IMR-90 (cell line): ENCODE measurements around the gene LGMN. TPM values are rescaled to one million over a fixed set of nuclear protein-coding genes. Genes with fewer than 3 reads are reported as not detected.

Source experiments
- ATAC-seq: fragments of 200-7000 bp; cut with Tn5 transposase; 2 replicates; pipeline ENCODE4 v1.9.1; 2020; ENCODE audit warnings: low read depth, mild to moderate bottlenecking, moderate library complexity
- BruUV-seq: library from RNA; stranded (reverse); fragments of 400-500 nt; replicated peaks from 2 replicates; lab custom pipeline; 2021; lab: Mats Ljungman, UMichigan
- CTCF ChIA-PET: fragments of 300-600 bp; formaldehyde crosslinking; extraction: SDS; loops from one replicate; lab custom pipeline; 2021; ENCODE audit warnings: antibody characterized with exemption; lab: Yijun Ruan, JAX
- POLR2A ChIA-PET: fragments of 300-600 bp; sonication (Branson Sonifier 250); formaldehyde crosslinking; loops from one replicate; lab custom pipeline; 2022; ENCODE audit warnings: antibody characterized with exemption; ENCODE audit not compliant: unreplicated experiment; lab: Charles Lee
- DNase-seq: peaks from one replicate; pipeline ENCODE4 v3.0.0; 2013
- H2AFZ ChIP-seq: replicated peaks from 2 replicates; pipeline ENCODE3; 2013; ENCODE audit warnings: low read length, mild to moderate bottlenecking; ENCODE audit not compliant: poor library complexity
- H2AK5ac ChIP-seq: 2 replicates; pipeline ENCODE4 v1.6.1; 2013; ENCODE audit warnings: low read depth, low read length, inconsistent platforms
- H2AK9ac ChIP-seq: replicated peaks from 2 replicates; pipeline ENCODE3; 2013; ENCODE audit warnings: mild to moderate bottlenecking, low read depth, low read length, moderate library complexity; ENCODE audit not compliant: poor library complexity
- H2BK120ac ChIP-seq: 2 replicates; pipeline ENCODE4 v1.6.1; 2013; ENCODE audit warnings: low read depth, low read length, inconsistent platforms
- H2BK15ac ChIP-seq: 3 replicates; pipeline ENCODE4 v1.6.1; 2013; ENCODE audit warnings: low read depth, low read length, inconsistent platforms
- H2BK20ac ChIP-seq: 2 replicates; pipeline ENCODE4 v1.6.1; 2013; ENCODE audit warnings: low read depth, mild to moderate bottlenecking, inconsistent platforms, low read length, moderate library complexity
- H2BK5ac ChIP-seq: 2 replicates; pipeline ENCODE4 v1.6.1; 2013; ENCODE audit warnings: mild to moderate bottlenecking, low read depth, low read length, inconsistent platforms; ENCODE audit not compliant: poor library complexity, severe bottlenecking
- H3K14ac ChIP-seq: replicated peaks from 2 replicates; pipeline ENCODE4 v1.6.1; 2013; ENCODE audit warnings: low read depth, low read length, inconsistent platforms
- H3K18ac ChIP-seq: 2 replicates; pipeline ENCODE4 v1.6.1; 2013; ENCODE audit warnings: low read depth, low read length, control low read depth
- H3K23ac ChIP-seq: 2 replicates; pipeline ENCODE4 v1.6.1; 2013; ENCODE audit warnings: low read depth, low read length, inconsistent platforms
- H3K27ac ChIP-seq: 2 replicates; pipeline ENCODE4 v1.5.1; 2013; ENCODE audit warnings: mild to moderate bottlenecking, control low read depth, low read length; ENCODE audit not compliant: insufficient read depth
- H3K27me3 ChIP-seq: 2 replicates; pipeline ENCODE4 v1.6.1; 2013; ENCODE audit warnings: low read length; ENCODE audit not compliant: control insufficient read depth, insufficient read depth
- H3K36me3 ChIP-seq: 2 replicates; pipeline ENCODE4 v1.6.1; 2013; ENCODE audit warnings: low read length, mixed read lengths; ENCODE audit not compliant: control insufficient read depth, insufficient read depth
- H3K4ac ChIP-seq: 2 replicates; pipeline ENCODE4 v1.6.1; 2013; ENCODE audit warnings: low read depth, low read length, inconsistent platforms
- H3K4me1 ChIP-seq: 2 replicates; pipeline ENCODE4 v1.6.1; 2013; ENCODE audit warnings: low read length, mixed read lengths; ENCODE audit not compliant: control insufficient read depth, insufficient read depth
- H3K4me2 ChIP-seq: 2 replicates; pipeline ENCODE4 v1.6.1; 2013; ENCODE audit warnings: low read depth, mild to moderate bottlenecking, control low read depth, low read length, moderate library complexity
- H3K4me3 ChIP-seq: 2 replicates; pipeline ENCODE4 v1.5.1; 2013; ENCODE audit warnings: low read depth, mild to moderate bottlenecking, control low read depth, low read length, moderate library complexity; ENCODE audit not compliant: insufficient read depth
- H3K56ac ChIP-seq: 2 replicates; pipeline ENCODE4 v1.6.1; 2013; ENCODE audit warnings: low read length, inconsistent platforms; ENCODE audit not compliant: insufficient read depth; ENCODE audit errors: extremely low read depth
- H3K79me1 ChIP-seq, 2 experiments: 2 replicates each; pipeline ENCODE4 v1.6.1; 2013; ENCODE audit warnings: low read length in 2 of 2, inconsistent platforms in 1 of 2, low read depth in 1 of 2
- H3K9ac ChIP-seq: 2 replicates; pipeline ENCODE4 v1.6.1; 2013; ENCODE audit warnings: low read depth, low read length, control low read depth
- H3K9me1 ChIP-seq: 2 replicates; pipeline ENCODE4 v1.6.1; 2013; ENCODE audit warnings: low read length, inconsistent platforms; ENCODE audit not compliant: insufficient read depth
- H3K9me3 ChIP-seq: 2 replicates; pipeline ENCODE4 v1.6.1; 2013; ENCODE audit warnings: low read length; ENCODE audit not compliant: control insufficient read depth, insufficient read depth
- H4K20me1 ChIP-seq: 2 replicates; pipeline ENCODE4 v1.6.1; 2013; ENCODE audit warnings: low read length, inconsistent platforms; ENCODE audit not compliant: insufficient read depth
- H4K5ac ChIP-seq: 2 replicates; pipeline ENCODE4 v1.6.1; 2013; ENCODE audit warnings: mild to moderate bottlenecking, low read depth, low read length, control low read depth
- H4K8ac ChIP-seq, 2 experiments: 2 replicates each; pipeline ENCODE4 v1.6.1; 2013; ENCODE audit warnings: low read depth in 2 of 2, low read length in 2 of 2, control low read depth in 1 of 2, inconsistent platforms in 1 of 2
- H4K91ac ChIP-seq: 2 replicates; pipeline ENCODE4 v1.6.1; 2013; ENCODE audit warnings: low read depth, low read length, inconsistent platforms; ENCODE audit not compliant: insufficient read depth
- RCOR1 ChIP-seq: IDR thresholded peaks from 2 replicates; pipeline ENCODE4 v1.6.1; 2012; ENCODE audit warnings: mild to moderate bottlenecking, low read length, improper control_type of control experiment; ENCODE audit not compliant: insufficient replicate concordance
- WGBS, 2 experiments: methylation state at CpG; one replicate each; pipeline versions ENCODE4 v1.1.5 to v1.1.7; 2013; ENCODE audit warnings: missing lambda C conversion rate in 2 of 2; ENCODE audit not compliant: insufficient read length in 1 of 2; ENCODE audit errors: extremely low coverage in 2 of 2; 5-methylcytosine and 5-hydroxymethylcytosine counted together
- dilution Hi-C: fragments of 300-500 bp; cut with HindIII; formaldehyde crosslinking; loops from one replicate; pipeline ENCODE4 v1.14.3; 2018; ENCODE audit warnings: low sequenced_read_pairs; ENCODE audit not compliant: unreplicated experiment
- in situ Hi-C: fragments of 300-500 bp; cut with MboI; formaldehyde crosslinking; loops from 3 replicates; pipeline ENCODE4 v1.14.3; 2019; ENCODE audit warnings: low sequenced_read_pairs, inconsistent platforms, mixed read lengths
- intact Hi-C: fragments of 100-400 bp; cut with micrococcal nuclease; formaldehyde crosslinking; loops from 2 replicates; pipeline ENCODE4 v1.10.0; 2022
- polyA plus RNA-seq, 3 experiments: library from polyadenylated mRNA; depleted of rRNA; stranded (reverse); fragments of >200 nt; gene quantifications; 2 replicates each; pipeline ENCODE4 v1.2.3, GENCODE V29; 2012; ENCODE audit warnings: low replicate concordance in 1 of 3
- total RNA-seq: library from RNA; depleted of rRNA; stranded (reverse); fragments of >200 nt; gene quantifications from 2 replicates; pipeline ENCODE4 v1.2.3, GENCODE V29; 2012

LGMN gene
- total and polyA plus RNA-seq, 2 of the 4 experiments (the other 2 are of a cell fraction) = 19.2 to 39.3 TPM

DNA sequence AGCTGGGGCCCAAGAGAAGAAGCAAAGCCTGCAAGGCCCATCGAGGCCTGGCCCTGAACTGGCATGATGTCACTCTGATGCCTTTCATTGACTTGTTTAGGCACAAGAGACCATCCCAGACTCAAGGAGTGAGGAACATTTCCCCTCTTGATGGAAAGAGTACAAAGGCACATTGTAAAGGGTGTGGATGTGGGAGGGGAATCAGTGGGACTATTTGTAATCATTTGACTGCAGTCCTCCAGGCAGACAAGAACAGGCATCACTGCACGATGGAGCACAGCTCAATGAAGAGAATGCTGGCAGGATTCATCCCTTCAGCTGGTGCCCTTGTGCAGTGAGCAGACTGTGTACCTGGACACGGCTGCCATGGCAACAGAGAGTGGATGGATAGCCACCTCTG is 87.9 kb downstream of the LGMN start:
- Histone ChIP-seq H4K8ac (no peak overlapping the region), H4K5ac (no peak overlapping the region), H2BK20ac (no peak overlapping the region), H2BK5ac (no peak overlapping the region), H3K4me1 (no peaks in the 10 kb centered on the region), H3K56ac (no peak overlapping the region), H4K91ac (0 out of 2 replicates have a peak overlapping the region, but pooled peaks have one; percentile 18), H3K18ac (no peak overlapping the region), H3K14ac (no peak overlapping the region), H2AK9ac (no peak overlapping the region), H2AK5ac (no peak overlapping the region), H2BK120ac (no peak overlapping the region), H3K4me2 (no peak overlapping the region), H3K27ac (no peak overlapping the region), H3K9ac (no peak overlapping the region), H3K4me3 (no peak overlapping the region), H2AFZ (no peak overlapping the region), H3K27me3 (no peaks in the 10 kb centered on the region), H3K9me3 (no peaks in the 10 kb centered on the region), H3K23ac (no peak overlapping the region), H3K36me3 (peaks cover 35% of the 10 kb centered on the region), H4K20me1 (no peaks in the 10 kb centered on the region), H3K4ac (no peak overlapping the region), H3K9me1 (peaks cover 21% of the 10 kb centered on the region), H3K79me1 (peaks cover 17 to 28% of the 10 kb centered on the region in 2 experiments; a peak in 3 of 4 replicates), H2BK15ac (no peak overlapping the region)
- dilution Hi-C loops (no loop called here), in situ Hi-C loops (no loop called here), intact Hi-C loops (no loop called here)
- 79% methylated on average over 2 of the region's 3 CpGs; no CpG with 5 or more reads in 1 of the 2 experiments for WGBS, 2 experiments
- no TSS peak for BruUV-seq
- TF ChIP-seq RCOR1 = no peak
- CTCF ChIA-PET = no interaction called here
- DNase-seq = no peak
- POLR2A ChIA-PET = no interaction called here
- no peak for ATAC-seq
